B cell (primary cell): Measurements from ENCODE around the gene FAM107B. TPM values are rescaled to one million over a fixed set of nuclear protein-coding genes. Genes with fewer than 3 reads are reported as not detected.

ENCODE experiments used
- ATAC-seq: fragments of 200-7000 bp; cut with Tn5 transposase; one replicate; pipeline ENCODE4 v1.10.0; 2021; ENCODE audit warnings: low read depth, mild to moderate bottlenecking, moderate number of reproducible peaks, moderate library complexity
- CTCF ChIA-PET: fragments of 350-600 bp; sonication (Branson Sonifier 250); formaldehyde crosslinking; loops from one replicate; lab custom pipeline; 2021; ENCODE audit warnings: antibody characterized with exemption, inconsistent platforms; lab: Charles Lee
- POLR2A ChIA-PET: fragments of 350-600 bp; sonication (Branson Sonifier 250); formaldehyde crosslinking; loops from one replicate; lab custom pipeline; 2021; ENCODE audit warnings: antibody characterized with exemption; lab: Charles Lee
- DNase-seq: peaks from one replicate; pipeline ENCODE4 v3.0.0; 2013
- H2AFZ ChIP-seq: 2 replicates; pipeline ENCODE4 v1.6.1; 2012; ENCODE audit warnings: mild to moderate bottlenecking, low read depth, low read length; ENCODE audit not compliant: insufficient read depth, poor library complexity, severe bottlenecking
- H3K27ac ChIP-seq, 2 donors: 1 replicate in 1 of 2; 2 replicates in 1 of 2; pipeline ENCODE4 v1.5.1; 2012 to 2013; ENCODE audit warnings: low read length in 2 of 2, mild to moderate bottlenecking in 2 of 2, moderate library complexity in 1 of 2
- H3K27me3 ChIP-seq, 4 experiments: fragments of 200-600 bp in 1 of 4; sonication (generic) in 1 of 4; replicated peaks in 1 of 4; 1 replicate in 2 of 4; 2 replicates in 2 of 4; pipeline versions ENCODE4 v1.6.1 to v1.7.0; 2013 to 2016; ENCODE audit warnings: low read length in 3 of 4, mild to moderate bottlenecking in 2 of 4, mixed read lengths in 1 of 4, moderate library complexity in 1 of 4; ENCODE audit not compliant: insufficient read depth in 4 of 4, control insufficient read depth in 3 of 4; ENCODE audit errors: control extremely low read depth in 1 of 4
- H3K36me3 ChIP-seq, 2 experiments: replicated peaks in 1 of 2; 1 replicate in 1 of 2; 2 replicates in 1 of 2; pipeline versions ENCODE4 v1.6.1 to v1.7.1; 2013; ENCODE audit warnings: low read length in 1 of 2; ENCODE audit not compliant: insufficient read depth in 2 of 2, control insufficient read depth in 1 of 2; ENCODE audit errors: control extremely low read depth in 1 of 2, extremely low read depth in 1 of 2
- H3K4me1 ChIP-seq, 2 donors: fragments of 200-600 bp in 1 of 2; sonication (generic) in 1 of 2; 1 replicate in 1 of 2; 2 replicates in 1 of 2; pipeline versions ENCODE4 v1.5.1 to v1.6.1; 2013 to 2017; ENCODE audit warnings: low read length in 2 of 2; ENCODE audit not compliant: control insufficient read depth in 2 of 2, insufficient read depth in 2 of 2
- H3K4me2 ChIP-seq: replicated peaks from 2 replicates; pipeline ENCODE3; 2012; ENCODE audit warnings: mild to moderate bottlenecking, low read depth, low read length; ENCODE audit not compliant: poor library complexity, severe bottlenecking
- H3K4me3 ChIP-seq, 5 experiments: fragments of 200-600 bp in 1 of 5; sonication (generic) in 1 of 5; 1 replicate in 3 of 5; 2 replicates in 2 of 5; pipeline versions ENCODE4 v1.5.1 to v1.7.0; 2011 to 2016; ENCODE audit warnings: low read length in 4 of 5, mild to moderate bottlenecking in 4 of 5, low read depth in 2 of 5, control low read depth in 1 of 5, moderate library complexity in 1 of 5; ENCODE audit not compliant: insufficient read depth in 1 of 5; ENCODE audit errors: control extremely low read depth in 1 of 5, extremely low read depth in 1 of 5
- H3K79me2 ChIP-seq: fragments of 200-600 bp; sonication (generic); one replicate; pipeline ENCODE4 v1.6.0; 2016; ENCODE audit warnings: low read length; ENCODE audit not compliant: control insufficient read depth, insufficient read depth
- H3K9ac ChIP-seq: fragments of 200-600 bp; sonication (generic); 2 replicates; pipeline ENCODE4 v1.6.1; 2017; ENCODE audit warnings: mild to moderate bottlenecking, low read length, moderate library complexity
- H3K9me3 ChIP-seq, 3 donors: one replicate each; pipeline versions ENCODE4 v1.6.1 to v1.7.1; 2013; ENCODE audit warnings: low read length in 2 of 3; ENCODE audit not compliant: control insufficient read depth in 2 of 3, insufficient read depth in 1 of 3; ENCODE audit errors: control extremely low read depth in 1 of 3
- H4K20me1 ChIP-seq: 2 replicates; pipeline ENCODE4 v1.6.0; 2012; ENCODE audit warnings: mild to moderate bottlenecking, low read length; ENCODE audit not compliant: insufficient read depth, control insufficient read depth, poor library complexity, severe bottlenecking
- H3K27ac Mint-ChIP-seq: one replicate; pipeline ENCODE4 v1.8.0; 2021; ENCODE audit warnings: mixed read lengths
- H3K27me3 Mint-ChIP-seq: one replicate; pipeline ENCODE4 v1.8.0; 2021; ENCODE audit warnings: mixed read lengths
- H3K4me1 Mint-ChIP-seq: one replicate; pipeline ENCODE4 v1.8.0; 2021; ENCODE audit warnings: mixed read lengths
- H3K4me3 Mint-ChIP-seq: one replicate; pipeline ENCODE4 v1.8.0; 2021; ENCODE audit warnings: mixed read lengths
- H3K9me3 Mint-ChIP-seq: one replicate; pipeline ENCODE4 v1.8.0; 2022; ENCODE audit warnings: mixed read lengths; ENCODE audit not compliant: insufficient read depth
- CTCF ChIP-seq: fragments of 200-600 bp; IDR thresholded peaks from one replicate; pipeline ENCODE4 v1.8.0; 2022; ENCODE audit warnings: antibody characterized with exemption, mild to moderate bottlenecking
- EZH2 ChIP-seq: IDR thresholded peaks from 2 replicates; pipeline ENCODE4 v1.6.1; 2012; ENCODE audit warnings: borderline replicate concordance, low read depth, mild to moderate bottlenecking, moderate library complexity, low read length; ENCODE audit not compliant: insufficient read depth, poor library complexity, severe bottlenecking
- WGBS: methylation state at CpG from one replicate; pipeline ENCODE4 v1.1.5; 2013; ENCODE audit warnings: missing lambda C conversion rate; ENCODE audit not compliant: insufficient coverage; 5-methylcytosine and 5-hydroxymethylcytosine counted together
- intact Hi-C: fragments of 100-400 bp; cut with micrococcal nuclease; formaldehyde crosslinking; loops from one replicate; pipeline ENCODE4 v1.10.0; 2022
- polyA plus RNA-seq: library from polyadenylated mRNA; depleted of rRNA; stranded (reverse); fragments of >200 nt; gene quantifications from 2 replicates; pipeline ENCODE4 v1.2.3, GENCODE V29; 2012
- total RNA-seq, 2 donors: library from RNA; stranded (reverse); fragments of 120-200 nt in 1 of 2; gene quantifications; 1 replicate in 1 of 2; 2 replicates in 1 of 2; pipeline versions ENCODE4 v1.2.3 to v1.2.4, GENCODE V29; 2013 to 2022

FAM107B gene
- total and polyA plus RNA-seq, 2 donors (not counting 1 experiment from before 2014, with no cell fraction given), result 31.9 to 318 TPM

DNA sequence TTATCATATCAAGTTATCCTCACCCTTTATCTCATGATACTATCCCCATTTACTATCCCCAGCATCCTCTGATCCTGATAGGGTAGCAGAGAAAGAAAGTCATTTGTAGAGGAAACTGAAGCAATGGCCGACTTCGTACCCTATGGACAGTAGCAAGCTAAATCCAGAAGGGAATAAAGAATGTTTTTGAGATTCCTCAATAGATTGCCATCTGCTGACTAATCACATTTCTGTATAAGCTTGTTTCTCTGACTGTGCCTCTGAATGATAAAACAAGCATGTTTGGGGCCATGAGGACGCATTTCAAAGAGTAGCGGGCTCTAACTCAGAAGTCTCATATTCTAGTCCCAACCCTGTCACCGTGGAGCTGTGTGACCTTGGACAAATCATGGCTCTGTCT, 13.2 kb upstream of the FAM107B start:
- no peak overlapping the region for H3K4me3 Mint-ChIP-seq
- no peak overlapping the region for H3K27ac Mint-ChIP-seq
- ATAC-seq (no peak), DNase-seq (no peak)
- peaks cover under 1% of the 10 kb centered on the region for H3K4me1 Mint-ChIP-seq
- no peaks in the 10 kb centered on the region for H4K20me1 ChIP-seq
- H3K36me3 ChIP-seq, result no peaks in the 10 kb centered on the region
- H3K4me3 ChIP-seq, result no peak overlapping the region
- no peaks in the 10 kb centered on the region for H3K79me2 ChIP-seq
- ChIA-PET POLR2A (no interaction called here), CTCF (interaction anchor here (1.0 kb wide), 1 partner anchor 32 kb away, joined by 3 read pairs; no protein-coding TSS in a partner anchor)
- peaks cover 3% of the 10 kb centered on the region for H3K9me3 Mint-ChIP-seq
- H3K27ac ChIP-seq, result no peak overlapping the region
- WGBS, result 100% methylated on average over 1 of the region's 5 CpGs
- TF ChIP-seq CTCF (no peak), EZH2 (no peak)
- peaks cover under 1 to 2% of the 10 kb centered on the region in 2 donors for H3K4me1 ChIP-seq
- no peaks in the 10 kb centered on the region for H3K27me3 ChIP-seq
- intact Hi-C loops, result no loop called here
- H3K27me3 Mint-ChIP-seq, result peaks cover 3% of the 10 kb centered on the region
- H3K4me2 ChIP-seq, result no peak overlapping the region
- no peak overlapping the region for H2AFZ ChIP-seq
- no peak overlapping the region for H3K9ac ChIP-seq
- H3K9me3 ChIP-seq, result peaks cover 0 to 14% (median 13%) of the 10 kb centered on the region in 3 donors

- Histone ChIP-seq H3K4me3 (no peak overlapping the region), H2AFZ (no peak overlapping the region), H3K4me2 (no peak overlapping the region), H3K27me3 (no peaks in the 10 kb centered on the region), H3K27ac (no peak overlapping the region), H3K36me3 (no peaks in the 10 kb centered on the region), H4K20me1 (no peaks in the 10 kb centered on the region), H3K4me1 (peaks cover 5% of the 10 kb centered on the region in 2 donors), H3K9ac (no peak overlapping the region), H3K79me2 (no peaks in the 10 kb centered on the region), H3K9me3 (peaks cover 0 to 14% (median 10%) of the 10 kb centered on the region in 3 donors)
- H3K27me3 Mint-ChIP-seq, result peaks cover 4% of the 10 kb centered on the region
- intact Hi-C loops, result no loop called here
- ChIA-PET POLR2A (no interaction called here), CTCF (interaction anchor here (0.7 kb wide), 1 partner anchor 33 kb away, joined by 3 read pairs; no protein-coding TSS in a partner anchor)
- peaks cover 10% of the 10 kb centered on the region for H3K4me1 Mint-ChIP-seq
- H3K27ac Mint-ChIP-seq, result no peak overlapping the region
- DNase-seq (no peak), ATAC-seq (no peak)
- TF ChIP-seq CTCF (no peak), EZH2 (no peak)
- WGBS, result 100% methylated on average over 4 of the region's 5 CpGs
- no peak overlapping the region for H3K4me3 Mint-ChIP-seq
- H3K9me3 Mint-ChIP-seq, result peaks cover 3% of the 10 kb centered on the region
These were observed 9.9 kb upstream of the FAM107B start for GRCh38 chr10:14784459-14785055.
